GM06990 (cell line): ENCODE results near the gene AMH.

Experiments
- DNase-seq: peaks from one replicate; pipeline ENCODE4 v3.0.0-alpha.2; 2011; ENCODE audit not compliant: insufficient read length; ENCODE audit errors: extremely low read depth
- H3K27me3 ChIP-seq: replicated peaks from 2 replicates; pipeline ENCODE4 v1.6.0; 2011; ENCODE audit warnings: low read length; ENCODE audit not compliant: control insufficient read depth, insufficient read depth
- H3K36me3 ChIP-seq: 2 replicates; pipeline ENCODE4 v1.5.1; 2011; ENCODE audit warnings: low read length; ENCODE audit not compliant: control insufficient read depth, insufficient read depth
- H3K4me3 ChIP-seq: replicated peaks from 2 replicates; pipeline ENCODE4 v1.5.1; 2011; ENCODE audit warnings: low read depth, mild to moderate bottlenecking, control low read depth, low read length
- TF ChIP-seq, protein P1 (sequence below): IDR thresholded peaks from 2 replicates; pipeline ENCODE4 v1.5.1; 2011; ENCODE audit warnings: low read length, control low read depth, mild to moderate bottlenecking, inconsistent platforms; ENCODE audit not compliant: insufficient read depth, poor library complexity, severe bottlenecking

Gene AMH

DNA sequence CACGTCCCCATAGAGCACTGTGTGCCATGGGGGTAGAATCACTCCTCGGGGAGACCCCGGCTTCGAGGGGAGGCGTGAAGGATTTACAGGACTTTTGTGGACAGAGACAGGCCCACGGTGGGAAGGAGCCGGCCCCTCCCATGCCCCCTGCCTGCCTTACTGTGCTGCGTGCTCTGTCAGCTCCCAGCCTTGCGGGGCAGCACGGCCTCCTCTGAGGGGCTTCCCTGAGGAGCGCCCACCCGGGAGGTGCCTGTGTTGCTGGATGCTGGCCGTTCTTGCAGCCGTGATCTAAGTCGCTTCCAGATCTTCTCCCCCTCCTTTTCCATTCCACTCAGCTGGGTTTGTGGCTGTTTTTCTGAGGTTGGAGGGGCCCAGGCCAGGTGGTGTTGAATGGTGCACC, 42.1 kb upstream of the AMH start:
- Histone ChIP-seq H3K36me3 (peaks cover 47% of the 10 kb centered on the region), H3K4me3 (no peak overlapping the region), H3K27me3 (no peaks in the 10 kb centered on the region)
- TF ChIP-seq, protein P1, sequence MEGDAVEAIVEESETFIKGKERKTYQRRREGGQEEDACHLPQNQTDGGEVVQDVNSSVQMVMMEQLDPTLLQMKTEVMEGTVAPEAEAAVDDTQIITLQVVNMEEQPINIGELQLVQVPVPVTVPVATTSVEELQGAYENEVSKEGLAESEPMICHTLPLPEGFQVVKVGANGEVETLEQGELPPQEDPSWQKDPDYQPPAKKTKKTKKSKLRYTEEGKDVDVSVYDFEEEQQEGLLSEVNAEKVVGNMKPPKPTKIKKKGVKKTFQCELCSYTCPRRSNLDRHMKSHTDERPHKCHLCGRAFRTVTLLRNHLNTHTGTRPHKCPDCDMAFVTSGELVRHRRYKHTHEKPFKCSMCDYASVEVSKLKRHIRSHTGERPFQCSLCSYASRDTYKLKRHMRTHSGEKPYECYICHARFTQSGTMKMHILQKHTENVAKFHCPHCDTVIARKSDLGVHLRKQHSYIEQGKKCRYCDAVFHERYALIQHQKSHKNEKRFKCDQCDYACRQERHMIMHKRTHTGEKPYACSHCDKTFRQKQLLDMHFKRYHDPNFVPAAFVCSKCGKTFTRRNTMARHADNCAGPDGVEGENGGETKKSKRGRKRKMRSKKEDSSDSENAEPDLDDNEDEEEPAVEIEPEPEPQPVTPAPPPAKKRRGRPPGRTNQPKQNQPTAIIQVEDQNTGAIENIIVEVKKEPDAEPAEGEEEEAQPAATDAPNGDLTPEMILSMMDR = no peak
- DNase-seq = no peak

DNA sequence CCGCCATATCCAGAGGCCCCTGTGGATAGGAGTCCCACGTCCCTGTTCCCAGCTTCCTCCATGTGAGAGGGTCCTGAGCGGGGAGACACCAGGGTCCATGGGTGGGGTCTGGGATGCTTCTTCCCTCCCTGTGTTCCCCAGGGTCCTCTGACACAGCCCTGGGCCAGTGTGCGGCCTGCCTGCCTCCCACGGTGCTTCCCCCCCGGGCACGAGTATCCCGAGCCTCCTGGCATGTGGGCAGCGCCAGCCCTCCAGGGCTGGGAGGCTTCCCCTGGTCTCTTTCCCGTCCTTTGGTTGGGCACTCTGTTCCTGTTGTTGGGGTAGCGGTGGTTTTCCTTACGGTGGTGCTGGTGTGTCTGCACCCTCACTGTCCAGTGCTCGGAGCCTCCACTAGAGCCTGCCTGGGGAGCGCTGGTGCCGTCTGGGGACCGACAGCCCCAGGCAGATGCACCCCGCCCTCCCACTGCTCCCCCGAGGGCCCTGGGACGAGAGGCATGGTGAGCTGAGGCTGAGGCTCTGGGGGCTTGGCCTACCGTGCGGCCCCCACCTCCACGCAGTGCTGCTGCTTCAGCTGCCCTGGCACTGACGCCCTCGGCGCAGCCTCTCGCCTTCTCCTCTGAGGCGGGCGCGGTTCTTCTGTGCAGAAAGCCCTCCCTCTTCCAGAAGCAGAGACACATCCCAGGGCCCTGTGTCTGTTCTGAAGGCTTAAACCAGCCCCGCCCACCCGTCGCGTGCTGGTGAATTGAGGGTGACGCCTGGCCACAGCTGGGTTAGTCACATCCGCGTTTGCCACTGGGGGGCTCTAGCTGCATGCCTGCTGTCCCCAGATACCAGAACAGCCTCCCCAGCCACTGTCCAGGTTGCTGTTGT, 40.9 kb upstream of the AMH start:
- DNase-seq = no peak
- H3K27me3 ChIP-seq = no peaks in the 10 kb centered on the region
- TF ChIP-seq, protein P1 = peak; percentile 37
- no peak overlapping the region for H3K4me3 ChIP-seq
- peaks cover 45% of the 10 kb centered on the region for H3K36me3 ChIP-seq

- DNase-seq = no peak
- Histone ChIP-seq H3K4me3 (no peak overlapping the region), H3K36me3 (peaks cover 48% of the 10 kb centered on the region), H3K27me3 (no peaks in the 10 kb centered on the region)
- TF ChIP-seq, protein P1 = no peak
These were observed 40.1 kb upstream of the AMH start for GRCh38 chr19:2208975-2209374.

GRCh38 chr19:2209408-2209807, 39.7 kb upstream of the AMH start:
- DNase-seq = no peak
- Histone ChIP-seq H3K27me3 (no peaks in the 10 kb centered on the region), H3K36me3 (peaks cover 48% of the 10 kb centered on the region), H3K4me3 (no peak overlapping the region)
- TF ChIP-seq, protein P1 = no peak

GRCh38 chr19:2210206-2210605, 38.9 kb upstream of the AMH start:
- Histone ChIP-seq H3K4me3 (no peak overlapping the region), H3K27me3 (no peaks in the 10 kb centered on the region), H3K36me3 (peaks cover 51% of the 10 kb centered on the region)
- no peak for DNase-seq
- TF ChIP-seq, protein P1 = no peak
